NCI-H2081 (cell line): ENCODE results near the gene PSME1.
A peak's percentile ranks its signal among the peaks of the same experiment; 100 is the strongest.

ENCODE experiments used
- DNase-seq, 2 experiments: peaks; one replicate each; lab custom pipeline; 2025; lab: John Stamatoyannopoulos, UW

Gene PSME1

DNA sequence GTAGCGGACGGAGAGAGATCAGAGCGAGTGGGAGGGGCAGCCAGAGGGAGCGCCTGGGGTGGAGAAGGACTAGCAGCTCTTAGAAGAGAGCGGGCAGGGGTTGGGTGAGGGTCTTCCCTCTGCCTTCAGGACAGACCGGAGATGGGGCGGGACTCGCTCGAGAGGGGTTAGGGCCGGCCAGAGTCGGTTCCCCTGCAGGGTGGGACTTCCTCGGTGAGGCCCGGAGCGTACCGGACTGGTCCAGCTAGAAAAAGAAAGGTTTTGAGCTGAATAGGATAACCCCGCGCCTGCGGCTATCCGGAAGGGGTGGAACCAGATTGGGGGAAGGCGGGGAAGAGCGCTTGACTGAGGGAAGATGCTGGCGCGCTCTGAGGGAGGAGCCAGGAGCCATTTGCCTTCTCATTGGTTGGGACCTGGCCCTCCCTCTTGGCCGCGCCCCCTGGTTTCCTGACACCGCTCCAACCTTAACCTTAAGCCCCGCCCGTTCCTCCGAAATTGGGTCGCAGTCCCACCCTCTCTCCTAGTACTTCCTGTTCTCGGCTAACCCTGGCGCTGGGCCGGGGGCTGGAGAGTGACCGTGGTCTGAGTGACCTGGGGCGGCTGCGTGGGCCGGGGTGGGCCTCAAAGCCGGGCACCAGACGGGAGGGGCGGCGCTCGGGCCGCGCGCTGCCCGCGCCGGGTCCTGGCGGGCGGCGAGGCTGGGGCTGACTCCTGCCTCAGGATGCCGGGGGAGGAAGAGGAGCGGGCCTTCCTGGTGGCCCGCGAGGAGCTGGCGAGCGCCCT, 11.2 kb downstream of the PSME1 start, which contains the start of gene RNF31:
Gene RNF31, plus strand, starts transcription at position 521 of the 783 bp plus-strand sequence. Its CDS starts 201 bp downstream, at position 722.
- DNase-seq: peak; percentile 98

DNA sequence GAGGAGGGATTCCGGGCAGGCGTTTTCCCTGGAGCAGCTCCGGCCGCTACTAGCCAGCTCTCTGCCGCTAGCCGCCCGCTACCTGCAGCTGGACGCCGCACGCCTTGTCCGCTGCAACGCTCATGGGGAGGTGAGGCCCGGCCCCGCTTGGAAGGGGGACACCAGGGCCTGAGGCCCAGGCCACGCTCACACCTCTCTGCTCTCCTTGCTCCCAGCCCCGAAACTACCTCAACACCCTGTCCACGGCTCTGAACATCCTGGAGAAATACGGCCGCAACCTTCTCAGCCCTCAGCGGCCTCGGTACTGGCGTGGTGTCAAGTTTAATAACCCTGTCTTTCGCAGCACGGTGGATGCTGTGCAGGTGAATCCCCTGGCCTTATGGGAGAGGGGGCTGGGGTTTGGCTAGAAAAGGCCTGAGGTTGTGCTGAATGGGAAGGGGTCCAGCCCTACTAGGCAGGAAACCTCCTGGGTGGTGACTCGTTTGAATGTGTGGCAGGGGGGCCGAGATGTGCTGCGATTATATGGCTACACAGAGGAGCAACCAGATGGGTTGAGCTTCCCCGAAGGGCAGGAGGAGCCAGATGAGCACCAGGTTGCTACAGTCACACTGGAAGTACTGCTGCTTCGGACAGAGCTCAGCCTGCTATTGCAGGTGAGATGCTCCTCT, 11.9 kb downstream of the PSME1 start:
- no peak for DNase-seq

DNA sequence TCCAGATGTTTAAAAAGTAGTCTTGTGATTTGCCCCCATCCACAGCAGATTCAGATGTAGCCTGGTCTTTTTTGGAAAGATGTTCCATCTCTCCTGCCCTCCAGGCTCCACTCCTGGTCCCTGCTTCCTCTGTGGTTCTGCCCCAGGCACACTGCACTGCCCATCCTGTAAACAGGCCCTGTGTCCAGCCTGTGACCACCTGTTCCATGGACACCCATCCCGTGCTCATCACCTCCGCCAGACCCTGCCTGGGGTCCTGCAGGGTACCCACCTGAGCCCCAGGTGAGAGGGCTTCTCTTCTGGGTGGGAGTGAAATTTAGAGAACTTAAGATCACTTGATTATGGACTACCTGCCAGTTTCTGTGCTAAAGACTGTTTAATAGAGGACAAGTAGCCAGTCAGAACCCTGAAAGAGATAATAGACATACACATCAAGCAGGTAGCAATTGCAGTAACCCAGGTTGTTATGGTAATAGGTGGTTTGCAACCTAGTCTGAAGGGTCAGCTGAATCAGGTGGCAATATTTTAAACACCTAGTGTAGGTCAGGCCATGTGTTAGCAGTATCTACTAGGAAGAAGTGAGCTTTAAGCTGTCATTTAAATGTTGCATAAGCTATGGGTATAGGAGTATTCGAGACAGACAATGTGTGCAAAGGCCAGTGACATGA, 13.4 kb downstream of the PSME1 start:
- no peak for DNase-seq

DNA sequence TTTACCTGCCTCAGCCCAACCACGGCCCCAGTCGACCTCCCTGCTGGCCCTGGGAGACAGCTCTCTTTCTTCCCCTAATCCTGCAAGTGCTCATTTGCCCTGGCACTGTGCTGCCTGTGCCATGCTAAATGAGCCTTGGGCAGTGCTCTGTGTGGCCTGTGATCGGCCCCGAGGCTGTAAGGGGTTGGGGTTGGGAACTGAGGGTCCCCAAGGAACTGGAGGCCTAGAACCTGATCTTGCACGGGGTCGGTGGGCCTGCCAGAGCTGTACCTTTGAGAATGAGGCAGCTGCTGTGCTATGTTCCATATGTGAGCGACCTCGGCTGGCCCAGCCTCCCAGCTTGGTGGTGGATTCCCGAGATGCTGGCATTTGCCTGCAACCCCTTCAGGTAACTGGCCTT, 14.1 kb downstream of the PSME1 start:
- no peak for DNase-seq

DNA sequence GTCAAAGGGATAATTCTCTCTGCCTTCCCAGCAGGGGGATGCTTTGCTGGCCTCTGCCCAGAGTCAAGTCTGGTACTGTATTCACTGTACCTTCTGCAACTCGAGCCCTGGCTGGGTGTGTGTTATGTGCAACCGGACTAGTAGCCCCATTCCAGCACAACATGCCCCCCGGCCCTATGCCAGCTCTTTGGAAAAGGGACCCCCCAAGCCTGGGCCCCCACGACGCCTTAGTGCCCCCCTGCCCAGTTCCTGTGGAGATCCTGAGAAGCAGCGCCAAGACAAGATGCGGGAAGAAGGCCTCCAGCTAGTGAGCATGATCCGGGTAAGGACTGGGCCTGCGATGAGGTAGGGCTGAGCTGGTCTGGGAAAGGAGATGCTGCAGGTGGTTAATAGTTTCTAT, 14.6 kb downstream of the PSME1 start:
- DNase-seq: no peak

DNA sequence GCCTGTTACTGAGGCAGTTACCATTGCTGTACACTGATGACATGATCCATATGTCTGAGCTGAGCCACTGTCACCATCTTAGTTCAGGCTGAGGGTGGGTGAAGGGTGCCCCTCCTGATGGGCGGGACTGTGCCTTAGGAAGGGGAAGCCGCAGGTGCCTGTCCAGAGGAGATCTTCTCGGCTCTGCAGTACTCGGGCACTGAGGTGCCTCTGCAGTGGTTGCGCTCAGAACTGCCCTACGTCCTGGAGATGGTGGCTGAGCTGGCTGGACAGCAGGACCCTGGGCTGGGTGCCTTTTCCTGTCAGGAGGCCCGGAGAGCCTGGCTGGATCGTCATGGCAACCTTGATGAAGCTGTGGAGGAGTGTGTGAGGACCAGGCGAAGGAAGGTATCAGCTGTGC, 15.0 kb downstream of the PSME1 start:
- no peak for DNase-seq

DNA sequence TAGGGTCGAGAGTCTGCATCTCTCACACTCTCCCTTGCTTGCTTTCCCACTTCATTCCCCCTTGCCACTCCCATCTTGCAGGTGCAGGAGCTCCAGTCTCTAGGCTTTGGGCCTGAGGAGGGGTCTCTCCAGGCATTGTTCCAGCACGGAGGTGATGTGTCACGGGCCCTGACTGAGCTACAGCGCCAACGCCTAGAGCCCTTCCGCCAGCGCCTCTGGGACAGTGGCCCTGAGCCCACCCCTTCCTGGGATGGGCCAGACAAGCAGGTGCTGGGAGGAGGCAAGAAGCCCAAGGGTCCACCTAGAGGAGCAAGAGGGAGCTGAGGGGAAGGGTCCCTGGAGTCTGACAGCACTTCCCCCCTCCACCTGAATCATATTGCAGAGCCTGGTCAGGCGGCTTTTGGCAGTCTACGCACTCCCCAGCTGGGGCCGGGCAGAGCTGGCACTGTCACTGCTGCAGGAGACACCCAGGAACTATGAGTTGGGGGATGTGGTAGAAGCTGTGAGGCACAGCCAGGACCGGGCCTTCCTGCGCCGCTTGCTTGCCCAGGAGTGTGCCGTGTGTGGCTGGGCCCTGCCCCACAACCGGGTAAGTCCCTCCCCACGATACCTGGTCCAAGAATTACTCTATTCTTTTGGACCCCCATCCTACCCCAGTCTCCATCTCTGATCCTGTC, 15.5 kb downstream of the PSME1 start:
- DNase-seq: no peak

DNA sequence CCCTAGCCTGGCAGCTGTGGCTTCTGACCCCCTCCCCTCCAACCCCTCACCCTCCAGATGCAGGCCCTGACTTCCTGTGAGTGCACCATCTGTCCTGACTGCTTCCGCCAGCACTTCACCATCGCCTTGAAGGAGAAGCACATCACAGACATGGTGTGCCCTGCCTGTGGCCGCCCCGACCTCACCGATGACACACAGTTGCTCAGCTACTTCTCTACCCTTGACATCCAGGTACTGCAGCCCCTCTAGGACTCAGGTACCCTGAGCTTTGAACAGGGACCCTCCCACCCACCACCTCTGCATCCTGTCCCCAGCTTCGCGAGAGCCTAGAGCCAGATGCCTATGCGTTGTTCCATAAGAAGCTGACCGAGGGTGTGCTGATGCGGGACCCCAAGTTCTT, 19.1 kb downstream of the PSME1 start:
- no peak for DNase-seq

DNA sequence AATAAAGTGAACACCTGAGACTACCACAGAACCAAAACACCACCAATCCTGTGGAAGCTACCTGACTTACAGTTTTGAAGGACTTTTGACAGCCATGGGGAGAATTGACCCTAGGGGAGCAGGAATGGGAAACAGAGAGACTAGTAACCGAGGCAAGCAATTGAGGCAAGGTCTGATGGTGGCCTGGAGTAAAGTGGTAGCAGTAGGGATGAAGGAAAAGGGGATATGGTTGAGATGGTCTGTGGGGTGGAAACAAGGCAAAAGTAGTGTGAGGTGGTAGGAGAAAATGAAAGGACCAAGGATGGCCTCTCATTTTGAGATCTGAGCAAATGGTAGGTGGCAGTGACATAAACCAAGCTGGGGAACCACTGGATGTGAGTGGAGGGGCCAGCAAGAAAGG, 20.8 kb downstream of the PSME1 start:
- no peak for DNase-seq

DNA sequence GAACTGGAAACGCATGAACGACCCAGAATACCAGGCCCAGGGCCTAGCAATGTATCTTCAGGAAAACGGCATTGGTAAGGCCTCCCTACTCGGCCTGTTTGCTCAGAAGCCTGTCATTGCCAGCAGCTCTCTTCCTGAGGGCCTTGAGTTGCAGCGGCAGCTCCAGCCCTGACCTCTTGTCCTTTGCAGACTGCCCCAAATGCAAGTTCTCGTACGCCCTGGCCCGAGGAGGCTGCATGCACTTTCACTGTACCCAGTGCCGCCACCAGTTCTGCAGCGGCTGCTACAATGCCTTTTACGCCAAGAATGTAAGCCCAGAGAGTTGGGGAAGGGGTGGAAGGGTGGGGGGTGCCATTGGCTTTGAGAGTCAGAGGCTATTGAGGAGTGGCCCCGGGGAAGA, 21.3 kb downstream of the PSME1 start:
- no peak for DNase-seq

DNA sequence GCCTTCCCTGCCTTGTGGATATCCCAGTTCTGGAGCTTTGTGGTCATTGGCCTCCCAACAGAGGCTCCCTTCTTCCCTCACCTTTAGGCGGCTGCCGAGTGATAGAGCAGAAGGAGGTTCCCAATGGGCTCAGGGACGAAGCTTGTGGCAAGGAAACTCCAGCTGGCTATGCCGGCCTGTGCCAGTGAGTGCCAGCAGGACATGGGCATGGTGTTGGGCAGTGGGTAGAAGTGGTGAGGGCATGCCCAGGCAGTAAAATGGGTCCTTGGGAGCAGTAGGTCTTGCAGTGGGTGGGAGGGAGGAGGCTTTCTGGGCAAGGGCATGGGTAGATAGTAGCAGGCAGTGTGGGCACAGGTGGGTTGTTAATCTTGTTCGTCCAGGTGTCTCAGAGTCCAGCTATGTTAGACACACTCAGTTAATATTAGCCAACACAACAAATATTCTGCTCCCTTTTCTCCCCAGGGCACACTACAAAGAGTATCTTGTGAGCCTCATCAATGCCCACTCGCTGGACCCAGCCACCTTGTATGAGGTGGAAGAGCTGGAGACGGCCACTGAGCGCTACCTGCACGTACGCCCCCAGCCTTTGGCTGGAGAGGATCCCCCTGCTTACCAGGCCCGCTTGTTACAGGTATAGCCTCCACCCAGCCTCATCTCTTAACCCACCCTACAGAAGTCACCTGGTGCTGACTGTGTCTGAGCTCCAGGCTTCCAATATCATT, 23.9 kb downstream of the PSME1 start:
- no peak for DNase-seq

DNA sequence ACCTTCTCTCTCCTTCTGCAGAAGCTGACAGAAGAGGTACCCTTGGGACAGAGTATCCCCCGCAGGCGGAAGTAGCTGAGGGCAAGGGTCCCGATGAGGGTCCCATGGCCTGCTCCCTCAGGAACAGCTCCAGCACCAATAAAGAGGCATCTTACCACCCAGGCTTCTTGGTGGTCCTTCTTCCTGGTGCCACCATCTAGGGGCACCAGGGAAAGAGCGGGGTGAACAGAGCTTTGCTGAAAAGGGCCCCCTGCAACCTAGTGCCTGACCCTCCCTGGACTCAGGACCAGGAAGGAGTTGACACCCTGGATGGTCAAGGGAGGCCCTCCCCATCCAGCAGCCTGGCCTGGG, 24.5 kb downstream of the PSME1 start:
- no peak for DNase-seq

DNA sequence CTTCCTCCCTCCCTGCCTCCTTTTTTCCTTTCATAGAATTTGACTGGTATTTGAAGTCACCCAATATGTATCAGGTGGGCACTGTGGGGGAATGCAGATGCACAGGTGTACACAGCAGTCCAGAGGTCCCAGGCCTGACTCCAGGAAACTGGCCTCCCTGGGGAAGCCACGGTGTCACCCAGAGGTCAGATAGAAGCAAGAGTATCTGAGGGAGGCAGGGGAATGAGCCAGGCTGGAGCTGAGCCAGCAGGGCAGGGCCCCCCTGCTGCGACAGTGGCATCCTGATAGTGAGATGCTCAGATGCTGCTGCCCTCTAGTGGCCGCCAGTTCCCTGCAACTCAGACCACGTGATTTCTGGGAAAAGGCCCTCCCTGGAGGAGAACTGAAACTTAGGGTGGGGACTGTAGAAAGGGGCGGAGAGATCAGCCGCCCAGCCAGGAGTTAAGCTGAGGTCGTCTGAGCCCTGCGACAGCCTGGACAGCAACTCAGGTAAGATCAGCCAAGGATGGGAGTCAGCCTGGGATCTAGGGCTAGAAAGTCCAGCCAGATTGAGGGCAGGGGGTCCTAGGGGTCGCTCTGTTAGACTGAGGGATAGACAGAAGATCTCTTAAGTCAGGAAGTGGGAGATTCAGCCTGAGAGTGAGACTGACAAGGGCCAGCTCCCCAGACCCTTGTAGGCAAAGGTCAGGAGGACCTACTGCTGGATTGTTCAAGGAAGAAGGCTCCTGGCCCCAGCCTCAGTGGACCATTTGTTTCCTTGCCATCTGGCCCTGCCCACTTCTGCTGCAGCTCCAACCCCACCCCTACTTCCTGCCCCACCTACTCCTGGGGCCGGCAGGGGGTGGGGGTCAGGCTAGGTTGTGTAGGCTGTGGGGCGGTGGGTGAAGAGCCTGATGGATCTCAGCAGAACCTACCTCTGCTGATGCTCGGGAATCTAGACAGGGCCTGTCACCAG, 25.1 kb downstream of the PSME1 start, which contains the start of gene IRF9:
Gene IRF9, plus strand, starts transcription at position 416 of the 955 bp plus-strand sequence. CDS start 880 bp downstream, outside the sequence.
- DNase-seq: peak; percentile 88 to 90

DNA sequence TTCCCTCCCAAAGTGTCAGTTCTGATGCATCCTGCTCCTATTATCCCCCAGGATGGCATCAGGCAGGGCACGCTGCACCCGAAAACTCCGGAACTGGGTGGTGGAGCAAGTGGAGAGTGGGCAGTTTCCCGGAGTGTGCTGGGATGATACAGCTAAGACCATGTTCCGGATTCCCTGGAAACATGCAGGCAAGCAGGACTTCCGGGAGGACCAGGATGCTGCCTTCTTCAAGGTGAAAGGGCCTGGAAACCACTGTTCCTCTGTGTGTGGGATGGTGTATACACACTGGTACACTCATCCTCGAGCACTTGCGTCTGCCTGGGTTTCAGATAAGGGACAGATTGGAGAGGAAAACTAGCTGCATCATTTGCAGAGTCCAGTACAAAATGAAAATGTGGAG, 26.1 kb downstream of the PSME1 start:
- no peak for DNase-seq

DNA sequence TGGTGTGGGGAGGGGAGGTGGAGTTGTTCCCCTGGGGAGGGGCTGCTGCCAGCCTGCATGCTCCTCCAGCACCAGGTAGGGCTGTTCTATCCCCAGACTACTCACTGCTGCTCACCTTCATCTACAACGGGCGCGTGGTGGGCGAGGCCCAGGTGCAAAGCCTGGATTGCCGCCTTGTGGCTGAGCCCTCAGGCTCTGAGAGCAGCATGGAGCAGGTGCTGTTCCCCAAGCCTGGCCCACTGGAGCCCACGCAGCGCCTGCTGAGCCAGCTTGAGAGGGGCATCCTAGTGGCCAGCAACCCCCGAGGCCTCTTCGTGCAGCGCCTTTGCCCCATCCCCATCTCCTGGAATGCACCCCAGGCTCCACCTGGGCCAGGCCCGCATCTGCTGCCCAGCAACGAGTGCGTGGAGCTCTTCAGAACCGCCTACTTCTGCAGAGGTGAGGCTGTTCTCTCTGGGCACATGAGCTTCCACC, 28.6 kb downstream of the PSME1 start:
- DNase-seq: no peak

DNA sequence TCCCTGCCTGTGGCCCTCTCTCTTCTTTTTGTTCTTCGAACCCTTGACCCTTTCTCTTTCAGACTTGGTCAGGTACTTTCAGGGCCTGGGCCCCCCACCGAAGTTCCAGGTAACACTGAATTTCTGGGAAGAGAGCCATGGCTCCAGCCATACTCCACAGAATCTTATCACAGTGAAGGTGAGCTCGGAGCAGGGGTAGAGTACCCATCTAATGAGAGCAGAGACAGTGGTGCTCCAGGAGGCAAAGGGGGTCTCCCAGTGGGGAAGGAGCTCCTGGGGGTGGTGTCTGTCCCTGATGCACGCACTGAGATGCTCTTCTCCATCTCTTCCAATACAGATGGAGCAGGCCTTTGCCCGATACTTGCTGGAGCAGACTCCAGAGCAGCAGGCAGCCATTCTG, 29.8 kb downstream of the PSME1 start:
- no peak for DNase-seq

DNA sequence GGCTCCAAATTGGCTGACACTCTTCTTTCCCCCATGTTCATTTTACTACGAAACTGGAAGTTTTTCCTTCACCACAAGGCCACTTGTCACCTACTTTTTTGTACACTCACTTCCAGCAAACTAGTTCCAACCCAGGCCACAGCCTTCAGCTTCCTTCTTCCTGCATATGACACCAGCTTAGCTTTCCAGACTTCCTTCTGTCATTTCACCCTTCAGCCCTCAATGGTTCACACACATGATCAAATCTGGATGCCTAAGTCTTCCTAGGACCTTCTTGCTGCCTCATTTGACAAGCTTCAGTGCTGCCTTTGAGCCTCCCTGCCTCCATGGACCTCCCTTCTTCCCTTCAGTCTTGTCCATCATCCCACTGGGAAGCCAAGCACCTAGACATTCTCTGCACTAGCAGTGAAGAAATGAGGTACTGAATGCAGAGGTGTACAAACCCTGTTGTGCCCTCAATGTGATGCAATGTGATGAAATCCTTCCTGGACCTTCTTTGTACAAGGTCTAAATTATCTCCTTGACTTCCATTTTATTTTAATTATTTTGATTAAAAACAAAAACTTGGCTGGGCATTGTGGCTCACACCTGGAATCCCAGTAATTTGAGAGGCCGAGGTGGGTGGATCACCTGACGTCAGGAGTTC, 31.6 kb downstream of the PSME1 start:
- no peak for DNase-seq

DNA sequence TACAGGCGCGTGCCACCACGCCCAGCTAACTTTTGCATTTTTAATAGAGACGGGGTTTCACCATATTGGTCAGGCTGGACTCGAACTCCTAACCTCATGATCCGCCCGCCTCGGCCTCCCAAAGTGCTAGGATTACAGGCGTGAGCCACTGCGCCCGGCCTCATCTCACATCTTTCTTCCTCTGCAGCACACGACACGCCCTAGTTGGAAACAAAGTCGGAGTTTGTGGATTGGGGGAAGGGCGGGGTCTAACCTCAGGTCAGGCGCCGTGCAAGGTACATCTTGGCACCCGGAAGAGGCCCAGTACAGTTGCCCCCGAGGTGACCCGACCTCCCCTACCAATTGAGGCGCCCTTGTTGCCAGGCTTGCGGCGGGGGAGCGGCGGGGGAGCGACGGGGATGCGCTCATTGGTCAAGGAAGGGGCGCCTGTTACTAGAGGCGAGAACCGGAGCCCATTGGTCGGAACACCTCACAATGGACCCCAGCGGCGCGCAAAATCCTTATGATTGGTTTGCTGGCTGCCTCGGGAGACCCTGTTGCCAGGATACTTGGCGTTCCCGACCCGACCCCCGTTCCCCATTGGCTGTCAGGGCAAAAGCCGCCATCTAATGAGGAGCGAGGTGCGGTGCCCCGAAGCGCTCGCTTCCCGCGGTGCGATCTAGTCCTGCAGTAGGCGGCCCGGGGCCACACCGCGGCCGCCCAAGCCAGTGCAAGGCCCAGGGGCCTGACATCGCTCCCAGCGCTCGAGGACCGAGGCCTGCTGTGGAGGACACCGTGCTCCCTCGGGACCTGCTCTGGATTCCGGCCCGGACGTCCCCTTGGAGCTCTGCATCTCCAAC, 35.6 kb downstream of the PSME1 start, which contains the start of gene REC8:
Gene REC8, plus strand, starts transcription at position 659 of the 839 bp plus-strand sequence. CDS start 473 bp downstream, outside the sequence.
- DNase-seq: peak; percentile 82 to 94
